SW 1271 (cell line): ENCODE results near the gene IRF5.

Experiments
- DNase-seq, 2 experiments: peaks; one replicate each; lab custom pipeline; 2025; lab: John Stamatoyannopoulos, UW

The IRF5 gene

DNA sequence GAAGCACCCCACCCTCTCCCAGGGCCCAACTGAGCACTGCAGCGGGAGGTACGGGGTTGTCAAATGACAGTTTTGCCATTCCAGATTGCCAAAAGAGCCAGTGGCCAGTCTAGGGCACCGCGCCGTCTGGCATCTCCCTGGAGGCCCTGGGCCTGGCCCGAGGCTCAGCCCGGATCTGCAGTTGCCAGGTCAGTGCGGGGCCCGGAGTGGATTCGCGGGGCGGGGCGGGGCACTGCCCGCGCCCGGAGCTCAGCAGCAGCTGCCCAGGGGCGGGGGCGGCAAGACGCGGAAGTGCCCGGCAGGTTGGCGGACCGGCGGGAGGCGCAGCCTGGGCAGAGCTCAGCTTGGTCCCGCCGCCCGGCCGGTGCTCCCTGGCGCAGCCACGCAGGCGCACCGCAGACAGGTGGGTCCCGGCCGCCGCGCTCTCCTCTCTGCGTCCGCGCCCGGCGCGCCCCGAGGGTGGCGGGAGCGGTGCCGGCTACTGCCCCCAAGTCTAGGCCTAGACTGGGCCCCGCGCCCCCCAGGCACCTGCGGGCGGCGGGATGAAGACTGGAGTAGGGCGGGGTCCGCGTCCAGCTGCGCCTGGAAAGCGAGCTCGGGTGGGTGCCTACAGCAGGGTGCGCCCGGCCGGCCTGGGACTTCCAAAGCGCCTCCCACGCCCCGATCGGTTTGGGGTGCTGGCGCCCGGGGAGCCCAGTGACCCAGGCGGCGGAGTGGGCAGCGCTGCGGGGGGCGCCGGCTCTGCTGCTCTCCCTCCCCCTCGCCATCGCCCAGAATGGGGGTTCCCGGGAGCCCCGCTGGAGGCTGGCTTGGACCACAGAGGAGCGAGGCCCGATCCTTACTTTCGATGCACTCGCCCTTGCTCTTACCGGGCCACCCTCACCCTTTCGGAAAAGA lies at the start of gene IRF5:
Gene IRF5 (plus strand): TSS at position 281 of the 897 bp plus-strand sequence. CDS start 4,155 bp downstream, outside the sequence.
- no peak for DNase-seq

DNA sequence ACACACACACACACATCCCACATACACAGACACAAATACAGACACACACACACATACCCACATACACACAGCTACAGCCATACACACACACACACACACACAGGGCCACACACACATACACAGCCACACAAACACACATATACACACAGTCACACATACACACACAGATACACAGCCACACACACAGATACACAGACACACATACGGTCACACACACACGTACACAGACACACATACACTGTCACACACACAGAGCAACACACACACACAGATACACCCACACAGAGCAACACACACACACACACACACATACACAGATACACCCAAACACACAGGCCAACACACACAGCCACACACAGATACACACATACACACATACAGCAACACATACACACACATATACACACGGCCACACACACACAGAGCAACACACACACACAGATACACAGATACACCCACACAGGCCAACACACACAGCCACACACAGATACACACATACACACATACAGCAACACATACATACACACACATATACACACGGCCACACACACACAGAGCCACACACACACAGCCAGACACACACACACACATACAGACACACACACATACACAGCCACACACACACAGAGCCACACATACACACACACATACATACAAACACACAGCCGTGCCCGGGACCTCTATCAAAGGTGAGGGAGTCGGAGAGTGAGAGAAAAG lies 49.5 kb upstream of the IRF5 start:
- no peak for DNase-seq

- no peak for DNase-seq
Observed at GRCh38 chr7:128888756-128889095, 49.0 kb upstream of the IRF5 start.

DNA sequence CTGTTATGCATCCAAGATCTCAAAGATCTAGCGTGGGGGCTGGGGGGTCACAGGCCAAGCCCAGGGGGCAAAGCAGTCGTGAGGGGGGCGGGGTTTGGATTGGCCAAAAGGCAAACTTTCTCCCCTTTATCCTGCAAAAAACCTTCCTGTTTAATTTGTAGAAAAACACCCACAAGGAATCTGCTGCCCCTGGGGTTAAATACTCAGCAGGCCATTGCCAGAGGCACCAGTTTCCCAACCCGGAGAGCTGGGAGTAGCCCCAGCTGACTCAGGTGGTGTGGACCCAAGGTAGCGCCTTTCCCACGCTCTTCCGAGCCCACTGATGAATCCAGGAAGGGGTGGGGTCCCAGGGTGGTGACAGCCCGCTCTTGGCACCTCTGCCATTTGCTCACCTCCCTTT lies 48.6 kb upstream of the IRF5 start:
- no peak for DNase-seq

DNA sequence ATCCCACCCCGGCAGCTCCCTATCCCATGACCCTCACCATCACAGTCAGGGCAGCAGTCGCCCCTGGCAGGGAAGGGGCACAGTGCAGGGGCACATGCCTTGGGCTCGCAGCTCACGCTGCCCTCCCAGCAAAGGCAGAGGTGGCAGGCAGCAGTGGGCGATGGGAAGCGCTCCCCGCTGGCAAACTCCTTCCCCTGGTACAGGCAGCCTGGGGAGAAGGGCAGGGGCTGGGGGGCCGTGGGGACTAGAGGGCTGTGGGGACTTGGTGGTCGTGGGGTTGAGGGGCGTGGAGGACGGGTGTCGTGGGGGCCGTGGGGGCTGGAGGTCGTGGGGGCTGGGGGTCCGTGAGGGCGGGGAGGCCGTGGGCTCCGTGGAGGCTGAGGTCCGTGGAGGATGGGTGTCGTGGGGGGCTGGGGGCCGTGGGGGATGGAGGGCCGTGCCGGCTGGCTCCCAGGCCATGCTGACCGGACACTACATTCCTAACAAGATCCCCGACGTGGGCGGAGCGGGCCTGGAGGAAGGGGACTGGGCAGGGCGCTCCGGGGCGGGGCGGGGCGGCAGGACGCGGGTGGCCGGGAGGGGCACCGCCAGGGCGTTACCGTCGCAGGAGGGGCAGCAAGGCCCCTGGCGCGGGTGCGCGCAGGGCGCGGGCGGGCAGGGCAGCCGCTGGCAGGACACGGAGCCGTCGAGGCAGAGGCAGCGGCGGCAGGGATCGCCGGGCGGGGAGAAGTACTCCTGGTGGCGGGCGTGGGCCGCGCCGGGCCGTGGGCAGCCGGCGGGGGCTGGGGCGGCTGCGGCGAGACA lies 47.2 kb upstream of the IRF5 start:
- peak; percentile 12 to 18 for DNase-seq

DNA sequence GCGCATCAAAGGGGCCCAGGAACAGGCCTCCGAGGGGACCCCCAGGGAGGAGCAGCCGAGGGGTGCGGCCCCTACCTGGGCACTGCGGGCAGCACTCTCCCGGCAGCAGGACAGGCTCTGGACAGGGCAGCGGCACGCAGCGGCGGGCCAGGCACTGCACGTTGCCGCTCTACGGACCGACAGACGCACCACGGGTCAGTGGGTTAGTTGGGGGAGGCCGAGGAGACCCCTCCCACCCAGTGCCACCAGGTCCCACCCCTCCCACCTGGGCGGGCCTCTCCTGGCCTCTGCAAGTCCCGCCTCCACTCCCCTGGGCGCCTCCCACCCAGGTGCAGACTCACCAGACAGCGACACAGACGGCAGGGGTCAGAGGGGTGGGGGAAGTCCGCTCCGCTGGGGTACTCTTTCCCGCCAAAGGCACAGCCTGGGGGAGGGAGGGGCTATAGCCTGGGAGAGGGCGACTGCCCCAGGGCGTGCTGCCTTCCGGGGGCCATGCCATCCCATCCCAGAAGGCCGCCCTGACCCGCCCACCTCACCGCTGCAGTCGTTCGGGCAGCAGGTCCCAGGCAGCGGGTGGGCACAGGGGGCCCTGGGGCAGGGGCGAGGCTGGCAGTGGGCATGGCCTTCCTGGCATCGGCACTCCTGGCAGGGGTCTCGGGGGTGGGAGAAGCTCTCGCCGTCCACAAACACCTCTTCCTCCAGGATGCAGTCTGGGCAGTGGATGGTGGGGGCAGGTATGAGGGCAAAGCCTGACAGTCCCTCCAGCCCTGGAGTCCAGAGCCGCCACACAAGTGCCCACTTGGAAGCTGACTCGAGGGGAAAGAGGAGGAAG lies 46.4 kb upstream of the IRF5 start:
- DNase-seq: no peak

DNA sequence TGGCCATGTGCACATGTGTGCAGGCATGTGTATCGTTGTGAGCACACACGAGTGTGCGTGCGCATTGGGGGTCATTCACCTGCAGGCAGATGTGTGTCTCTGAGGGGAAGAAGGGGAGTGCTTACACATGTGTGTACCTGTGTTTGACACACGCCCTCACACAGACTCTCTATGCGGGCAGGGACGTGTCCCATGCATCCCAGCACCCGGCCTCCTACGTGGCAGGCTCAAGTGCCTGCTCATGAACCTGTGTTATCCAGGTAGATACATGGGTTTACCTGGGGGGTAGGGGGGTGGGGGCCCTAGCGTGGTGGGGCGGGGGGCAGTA lies 45.8 kb upstream of the IRF5 start:
- DNase-seq: no peak

- DNase-seq: no peak
Observed at GRCh38 chr7:128892521-128893250, 45.0 kb upstream of the IRF5 start.

- no peak for DNase-seq
Observed at GRCh38 chr7:128893251-128894100, 44.3 kb upstream of the IRF5 start.

DNA sequence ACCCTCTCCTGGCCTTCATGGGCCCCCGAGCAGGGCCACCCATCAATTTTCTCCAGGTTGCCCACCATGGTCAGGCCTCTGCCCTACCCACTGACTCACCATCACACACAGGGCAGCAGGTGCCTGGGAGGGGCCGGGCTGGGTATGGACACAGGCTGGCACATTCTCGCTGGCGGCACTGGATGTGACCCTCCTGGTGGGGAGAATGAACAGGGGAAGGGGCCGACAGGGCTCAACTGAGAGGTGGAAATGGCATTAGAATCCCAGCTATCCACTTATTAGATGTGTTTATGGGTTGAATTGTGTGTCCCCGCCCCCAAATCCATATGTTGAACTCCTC lies 43.7 kb upstream of the IRF5 start:
- DNase-seq: no peak

DNA sequence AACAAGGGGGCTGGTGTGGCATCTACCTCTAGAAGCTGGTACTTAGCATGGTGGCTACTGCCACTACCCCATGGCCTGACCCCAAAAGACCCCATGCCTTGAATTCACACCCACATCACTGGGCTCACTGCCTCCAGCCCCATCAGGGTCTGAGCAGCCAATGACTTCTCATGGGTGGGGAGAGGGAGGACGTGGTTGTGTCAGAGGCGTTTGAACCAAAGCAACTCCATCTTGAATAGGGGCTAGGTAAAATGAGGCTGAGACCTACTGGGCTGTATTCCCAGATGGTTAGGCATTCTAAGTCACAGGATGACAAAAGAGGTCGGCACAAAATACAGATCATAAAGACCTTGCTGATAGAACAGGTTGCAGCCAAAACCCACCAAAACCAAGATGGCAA lies 42.4 kb upstream of the IRF5 start:
- no peak for DNase-seq

DNA sequence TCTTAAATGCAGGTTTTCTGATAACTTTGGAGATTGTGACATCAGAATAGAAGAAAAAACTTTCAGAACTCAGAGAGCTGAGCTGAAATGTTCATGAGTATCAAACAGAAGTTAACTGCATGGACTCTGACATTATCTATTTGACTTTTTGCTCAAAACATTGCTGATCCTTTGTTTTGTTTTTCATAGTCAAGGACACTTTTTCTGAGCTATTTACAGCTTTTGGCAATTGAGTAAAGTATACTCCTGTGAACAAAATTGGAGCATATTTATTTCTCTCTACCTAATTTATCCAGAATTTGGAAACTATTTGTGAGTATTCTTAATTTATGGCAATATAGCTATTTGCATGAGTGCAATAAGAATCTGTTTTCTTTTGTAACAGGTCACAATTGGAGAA lies 38.3 kb upstream of the IRF5 start:
- DNase-seq: no peak

DNA sequence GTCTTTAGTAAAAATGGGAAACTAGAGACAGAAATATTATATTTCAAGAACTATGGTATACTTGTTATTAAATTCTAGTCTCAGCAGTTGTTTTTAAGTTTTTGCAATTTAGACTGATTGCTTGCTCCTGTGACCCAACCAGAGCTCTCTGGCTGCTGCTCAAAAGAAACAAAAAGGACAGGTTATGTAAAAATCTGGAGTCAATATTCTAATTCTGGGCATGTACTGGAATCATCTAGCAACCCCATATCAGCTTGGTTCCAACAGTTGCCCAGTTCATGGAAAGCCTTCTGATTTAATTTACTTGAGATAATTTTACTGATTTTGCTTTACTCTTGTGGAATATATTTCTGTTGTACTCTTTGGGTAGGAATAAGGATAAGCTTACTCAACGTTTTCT lies 37.5 kb upstream of the IRF5 start:
- no peak for DNase-seq

GRCh38 chr7:128902761-128903585 lies 34.8 kb upstream of the IRF5 start:
- DNase-seq: no peak

DNA sequence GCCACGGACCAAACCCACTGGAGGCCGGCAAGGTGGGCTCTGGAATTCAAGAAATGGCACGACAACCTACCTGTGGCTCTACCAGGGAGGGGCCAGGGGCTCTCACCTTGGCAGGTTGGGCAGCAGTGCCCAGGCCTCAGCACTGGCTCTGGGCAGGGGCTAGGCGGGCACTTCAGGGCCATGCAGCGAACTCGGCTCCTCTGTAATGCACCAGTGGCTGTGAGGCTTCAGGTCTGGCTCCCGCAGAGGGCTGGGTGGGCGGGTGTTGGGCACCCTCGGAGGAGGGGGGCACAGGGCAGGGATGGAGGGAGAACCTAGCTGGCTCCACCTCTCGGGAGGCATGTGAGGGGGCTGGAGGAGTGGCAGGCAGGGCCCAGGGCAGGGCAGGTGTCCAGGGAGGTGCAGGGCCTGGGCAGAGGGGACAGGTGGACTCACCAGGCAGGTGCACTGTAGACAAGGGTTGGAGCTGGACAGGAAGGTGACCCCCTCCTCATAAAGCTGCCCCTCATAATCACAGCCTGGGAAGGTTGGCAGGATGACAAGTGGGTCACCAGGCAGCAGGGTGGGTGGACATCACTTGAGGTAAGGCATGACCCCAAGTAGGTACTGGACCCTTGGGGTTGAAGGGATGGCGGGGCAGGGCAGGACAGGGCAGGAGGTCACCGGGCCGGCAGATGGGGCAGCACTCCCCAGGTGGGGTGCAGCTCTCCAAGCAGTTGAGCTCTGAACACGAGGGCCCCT lies 33.9 kb upstream of the IRF5 start:
- DNase-seq: no peak

DNA sequence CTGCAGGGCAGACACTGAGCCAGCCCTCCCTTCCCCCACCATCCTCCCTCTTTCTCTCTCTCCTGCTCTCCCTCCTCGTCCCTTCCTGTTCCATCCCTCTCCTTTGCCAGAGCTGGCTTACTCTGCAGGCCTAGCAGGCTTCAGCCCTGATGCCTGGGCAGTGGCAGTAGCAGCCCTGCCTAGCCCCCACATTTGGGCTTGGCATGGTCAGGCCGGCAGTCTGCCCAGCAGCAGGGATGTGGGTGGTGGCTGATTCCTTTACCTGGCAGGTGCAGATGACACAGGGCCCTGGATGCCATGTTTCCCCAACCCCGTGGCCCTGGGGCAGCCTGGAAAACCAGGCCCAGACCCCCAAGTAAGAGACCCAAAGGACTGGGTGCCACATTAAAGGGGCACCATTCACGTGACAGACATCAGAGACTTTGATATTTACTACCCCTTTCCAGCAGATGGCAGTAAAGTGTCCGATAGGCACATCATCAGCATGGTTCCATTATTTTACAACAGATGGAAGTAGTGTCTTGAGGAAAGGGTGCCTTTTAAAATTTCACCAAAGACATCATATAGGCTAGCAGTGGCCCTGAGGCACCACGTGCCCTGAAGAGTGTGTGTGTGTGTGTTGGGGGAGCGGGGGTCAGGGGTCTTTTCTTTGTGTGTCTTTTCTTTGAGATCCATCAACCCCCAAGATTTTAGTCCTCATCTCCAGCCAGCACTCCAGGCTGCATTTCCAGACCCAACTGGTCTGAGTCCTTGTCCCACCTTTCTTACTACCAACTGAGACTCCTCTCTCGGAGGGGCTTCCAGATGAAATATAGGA lies 33.1 kb upstream of the IRF5 start:
- peak in 1 of 2 experiments; percentile 37 for DNase-seq

- no peak for DNase-seq
Observed at GRCh38 chr7:128906001-128906765, 31.5 kb upstream of the IRF5 start.
